ENCODE measurements around the gene WDR37.

WDR37 gene

DNA sequence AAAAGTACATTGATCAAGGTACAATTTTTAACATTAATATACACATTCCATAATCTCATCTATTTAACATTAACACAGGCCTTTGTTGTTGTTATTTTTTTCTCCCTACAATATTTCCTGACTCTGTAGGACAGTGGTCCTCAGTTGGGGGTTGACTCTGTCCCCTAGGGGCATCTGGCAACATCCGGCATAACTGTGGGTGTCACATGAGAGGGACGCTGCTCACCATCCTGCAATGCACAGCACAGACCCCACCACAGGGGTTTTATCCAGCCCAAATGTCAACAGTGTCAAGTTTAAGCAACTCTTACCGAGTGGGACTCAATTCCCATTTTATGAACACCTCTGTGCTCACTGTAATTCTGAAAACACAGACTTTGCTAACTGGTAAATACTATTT, 16.1 kb upstream of the WDR37 start:
- Histone ChIP-seq H3K9ac (no peak overlapping the region), H3K4me1 (ENCODE audit: low read depth, poor library complexity, severe bottlenecking) (no peaks in the 10 kb centered on the region), H3K36me3 (ENCODE audit: insufficient read depth) (peaks cover 39% of the 10 kb centered on the region; the same call in 1 of the 2 replicates), H3K27me3 (ENCODE audit: insufficient read depth, low read depth) (no peaks in the 10 kb centered on the region), H3K4me2 (no peak overlapping the region), H3K4me3 (IDR thresholded peaks at IDR 0.05; ENCODE audit: insufficient read depth, low read depth, low read length) (no peak overlapping the region), H4K20me1 (ENCODE audit: insufficient read depth) (0 out of 2 replicates have a peak, but pooled peaks cover 6% of the 10 kb centered on the region), H3K27ac (no peak overlapping the region), H3K79me2 (ENCODE audit: insufficient read depth, low read depth) (peaks cover 13% of the 10 kb centered on the region), H2AFZ (ENCODE audit: low read depth) (no peak overlapping the region)
- no peak for TF ChIP-seq CTCF (conservative IDR thresholded peaks at IDR 0.05; ENCODE audit: low read depth, low read length)

- Histone ChIP-seq H3K4me1 (ENCODE audit: low read depth, poor library complexity, severe bottlenecking) (no peaks in the 10 kb centered on the region), H2AFZ (ENCODE audit: low read depth) (no peak overlapping the region), H3K79me2 (ENCODE audit: insufficient read depth, low read depth) (peaks cover 25% of the 10 kb centered on the region), H3K27me3 (ENCODE audit: insufficient read depth, low read depth) (no peaks in the 10 kb centered on the region), H3K36me3 (ENCODE audit: insufficient read depth) (peaks cover 39% of the 10 kb centered on the region; the same call in 1 of the 2 replicates), H4K20me1 (ENCODE audit: insufficient read depth) (0 out of 2 replicates have a peak, but pooled peaks cover 8% of the 10 kb centered on the region), H3K27ac (no peak overlapping the region), H3K4me3 (IDR thresholded peaks at IDR 0.05; ENCODE audit: insufficient read depth, low read depth, low read length) (no peak overlapping the region), H3K9ac (no peak overlapping the region), H3K4me2 (no peak overlapping the region)
- TF ChIP-seq CTCF (conservative IDR thresholded peaks at IDR 0.05; ENCODE audit: low read depth, low read length) = no peak
These were observed 14.7 kb upstream of the WDR37 start for GRCh38 chr10:1041514-1041913.

DNA sequence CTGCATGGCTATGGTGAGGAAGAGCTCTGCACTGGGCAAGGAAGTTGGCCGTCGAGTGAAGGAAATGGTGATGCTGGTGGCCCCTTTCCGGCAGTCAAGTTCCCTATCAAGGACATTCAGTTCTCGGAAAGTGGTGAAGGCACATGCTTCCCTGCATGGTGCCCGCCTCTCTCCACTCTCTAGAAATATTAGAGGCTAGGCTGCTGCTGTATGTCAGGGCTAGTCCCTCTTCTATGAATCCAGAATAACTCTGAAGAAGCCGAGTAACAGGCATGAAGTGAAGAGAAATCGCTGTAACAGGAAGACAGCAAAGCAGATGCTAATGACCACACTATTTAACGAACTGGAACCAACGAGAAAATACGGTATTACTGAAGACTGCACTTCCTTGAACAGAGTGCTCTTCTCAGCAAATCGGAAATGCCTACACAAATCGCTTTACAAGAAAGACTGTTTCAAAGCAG, 12.6 kb upstream of the WDR37 start:
- Histone ChIP-seq H3K79me2 (ENCODE audit: insufficient read depth, low read depth) (peaks cover 37% of the 10 kb centered on the region), H3K4me3 (IDR thresholded peaks at IDR 0.05; ENCODE audit: insufficient read depth, low read depth, low read length) (no peak overlapping the region), H3K36me3 (ENCODE audit: insufficient read depth) (peaks cover 39% of the 10 kb centered on the region; the same call in 1 of the 2 replicates), H3K4me2 (no peak overlapping the region), H3K4me1 (ENCODE audit: low read depth, poor library complexity, severe bottlenecking) (peaks cover 5% of the 10 kb centered on the region), H2AFZ (ENCODE audit: low read depth) (no peak overlapping the region), H3K9ac (no peak overlapping the region), H3K27ac (no peak overlapping the region), H3K27me3 (ENCODE audit: insufficient read depth, low read depth) (no peaks in the 10 kb centered on the region), H4K20me1 (ENCODE audit: insufficient read depth) (0 out of 2 replicates have a peak, but pooled peaks cover 8% of the 10 kb centered on the region)
- no peak for TF ChIP-seq CTCF (conservative IDR thresholded peaks at IDR 0.05; ENCODE audit: low read depth, low read length)

- Histone ChIP-seq H3K79me2 (ENCODE audit: insufficient read depth, low read depth) (peaks cover 38% of the 10 kb centered on the region), H3K9ac (no peak overlapping the region), H3K36me3 (ENCODE audit: insufficient read depth) (peaks cover 39% of the 10 kb centered on the region; the same call in 1 of the 2 replicates), H3K27ac (no peak overlapping the region), H2AFZ (ENCODE audit: low read depth) (no peak overlapping the region), H3K4me2 (no peak overlapping the region), H4K20me1 (ENCODE audit: insufficient read depth) (0 out of 2 replicates have a peak, but pooled peaks cover 8% of the 10 kb centered on the region), H3K4me3 (IDR thresholded peaks at IDR 0.05; ENCODE audit: insufficient read depth, low read depth, low read length) (no peak overlapping the region), H3K27me3 (ENCODE audit: insufficient read depth, low read depth) (no peaks in the 10 kb centered on the region), H3K4me1 (ENCODE audit: low read depth, poor library complexity, severe bottlenecking) (peaks cover 5% of the 10 kb centered on the region)
- TF ChIP-seq CTCF (conservative IDR thresholded peaks at IDR 0.05; ENCODE audit: low read depth, low read length) = no peak
These were observed 12.0 kb upstream of the WDR37 start for GRCh38 chr10:1044146-1044545.
